SK-N-MC (cell line): ENCODE results near the gene ACAT2.

Experiments used
- EZH2 ChIP-seq: fragments of 200-600 bp; sonication (generic); IDR thresholded peaks from one replicate; pipeline ENCODE4 v1.6.1; 2017; ENCODE audit warnings: antibody characterized with exemption
- POLR2AphosphoS5 ChIP-seq: IDR thresholded peaks from 2 replicates; pipeline ENCODE4 v1.6.1; 2012; ENCODE audit warnings: mild to moderate bottlenecking, low read depth, low read length, borderline replicate concordance

DNA sequence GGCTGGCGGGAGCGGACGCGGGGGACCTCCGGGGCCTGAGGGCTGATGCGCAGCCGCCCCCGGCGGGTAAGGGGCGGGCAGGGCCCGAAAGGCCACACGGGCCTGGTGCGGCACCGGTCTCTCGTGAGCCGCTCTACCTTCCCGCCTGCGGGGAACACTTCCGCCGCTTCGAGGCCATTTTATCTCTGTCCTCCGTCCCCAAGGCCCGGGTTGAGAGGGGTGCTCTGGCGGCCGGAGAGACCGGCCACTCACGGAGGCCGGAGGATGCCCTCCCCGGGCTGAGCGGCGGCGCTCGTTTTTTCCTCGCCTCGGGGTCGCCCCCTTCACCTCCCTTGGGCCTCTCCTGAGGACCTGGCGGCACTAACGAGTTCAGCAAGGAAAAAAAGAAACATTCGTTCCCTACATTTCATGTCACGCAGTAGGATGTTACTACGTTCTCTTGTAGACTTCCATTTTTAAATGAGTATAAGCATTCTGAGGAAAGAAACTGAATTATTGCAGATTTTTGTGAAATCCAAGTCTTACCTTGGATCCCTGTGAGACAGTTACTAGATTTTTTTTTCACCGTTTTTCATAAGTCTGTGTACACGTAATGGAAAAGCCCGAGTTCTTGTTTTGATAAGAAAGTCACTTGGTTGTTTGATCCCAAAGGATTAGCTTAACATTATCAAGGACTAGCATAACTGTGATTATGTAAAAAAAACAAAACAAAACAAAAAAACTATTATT, 34.0 kb upstream of the ACAT2 start:
- TF ChIP-seq POLR2AphosphoS5: no peak
- no peak for TF ChIP-seq EZH2
